ENCODE results near the gene CHMP4B. TPM values are rescaled to one million over a fixed set of nuclear protein-coding genes. Genes with fewer than 3 reads are reported as not detected.

Gene CHMP4B
- total and polyA plus RNA-seq, 2 experiments from 2014 or later: 5.5 to 48.2 TPM

DNA sequence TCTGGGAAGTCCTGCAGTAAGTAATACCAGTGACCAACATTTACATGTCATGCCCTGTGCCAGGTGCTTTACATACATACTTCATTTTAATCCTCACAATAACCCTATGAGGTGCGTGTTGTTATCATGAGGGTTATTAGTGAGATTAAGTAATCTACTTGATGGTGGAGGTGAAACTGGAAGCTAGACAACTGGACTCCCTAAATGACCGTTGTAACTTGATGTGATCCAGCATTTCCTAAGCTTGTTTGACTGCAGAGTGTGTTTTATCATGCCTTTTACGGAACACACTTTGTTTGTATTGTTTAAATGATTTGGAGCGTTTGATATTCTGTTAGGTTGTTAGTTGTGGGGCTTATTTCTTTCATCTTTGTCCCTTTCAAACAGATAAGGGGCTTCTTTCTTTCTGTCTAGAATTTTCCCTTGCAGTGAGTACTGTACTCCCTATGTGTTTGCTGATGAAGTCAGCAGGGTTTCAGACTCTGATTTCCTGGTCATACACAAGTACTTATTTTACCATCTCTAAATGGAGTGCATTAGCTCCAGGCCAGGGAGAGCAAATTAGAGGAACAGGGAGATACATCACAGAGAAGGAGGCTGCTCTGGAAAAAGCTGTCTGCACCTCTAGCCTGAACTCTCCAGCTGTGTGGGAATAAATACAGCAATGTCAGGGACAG lies 29.7 kb downstream of the CHMP4B start:
- H3K4me3 ChIP-seq: no peak overlapping the region
- no peak for DNase-seq
- no peaks in the 10 kb centered on the region for H3K36me3 ChIP-seq (ENCODE audit: low read depth)
- H3K9ac ChIP-seq: no peak overlapping the region
- no peaks in the 10 kb centered on the region for H3K27me3 ChIP-seq (replicated peaks; ENCODE audit: insufficient read depth)
- no peak overlapping the region for H3K4me2 ChIP-seq (ENCODE audit: unreplicated experiment)
- TF ChIP-seq EZH2phosphoT487 (IDR thresholded peaks at IDR 0.05; ENCODE audit: insufficient read depth, low read depth): no peak
- TF ChIP-seq EZH2 (IDR thresholded peaks at IDR 0.05; ENCODE audit: insufficient read depth, poor library complexity, severe bottlenecking): no peak
- H3F3A ChIP-seq (ENCODE audit: insufficient read depth): 0 out of 2 replicates have a peak, but pooled peaks cover 9% of the 10 kb centered on the region
- peaks cover 67% of the 10 kb centered on the region for H4K20me1 ChIP-seq (ENCODE audit: insufficient read depth)
- H3K79me2 ChIP-seq (ENCODE audit: insufficient read depth): peaks cover 100% of the 10 kb centered on the region
- no peak overlapping the region for H3K27ac ChIP-seq
- in situ Hi-C loops (cut with MboI): no loop called here
- H2AFZ ChIP-seq: no peak overlapping the region
- WGBS, 2 experiments (ENCODE audit: low coverage in 1 of 2, low lambda C conversion rate in 2 of 2, missing lambda C conversion rate in 2 of 2): 89 to 92% methylated on average over 4 of the region's 4 CpGs
- H3K4me1 ChIP-seq (ENCODE audit: insufficient read depth): peaks cover 17% of the 10 kb centered on the region
- no peaks in the 10 kb centered on the region for H3K9me3 ChIP-seq (ENCODE audit: low read depth)
- no peaks in the 10 kb centered on the region for H3K9me2 ChIP-seq (ENCODE audit: insufficient read depth)

DNA sequence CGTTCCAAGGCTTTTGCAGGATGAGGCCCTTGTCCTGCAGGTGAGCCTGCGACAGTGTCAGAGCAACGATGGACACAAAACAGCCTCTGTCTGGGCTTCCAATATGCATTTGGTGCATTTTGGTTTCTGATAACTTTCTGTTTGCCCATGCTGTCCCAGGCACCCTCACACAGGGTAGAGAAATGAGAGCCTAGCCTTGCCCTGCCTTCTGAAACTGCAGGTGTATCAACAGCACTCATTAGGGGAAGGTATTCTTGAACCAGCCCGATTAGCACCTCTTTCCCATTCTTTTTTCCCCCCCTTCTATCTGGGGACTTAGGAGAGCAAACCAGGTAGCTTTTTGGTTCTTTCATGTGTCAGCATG lies 30.3 kb downstream of the CHMP4B start:
- no peaks in the 10 kb centered on the region for H3K9me3 ChIP-seq (ENCODE audit: low read depth)
- H3K4me1 ChIP-seq (ENCODE audit: insufficient read depth): peaks cover 18% of the 10 kb centered on the region
- no peaks in the 10 kb centered on the region for H3K27me3 ChIP-seq (replicated peaks; ENCODE audit: insufficient read depth)
- H4K20me1 ChIP-seq (ENCODE audit: insufficient read depth): peaks cover 64% of the 10 kb centered on the region
- no peak overlapping the region for H3K4me3 ChIP-seq
- no peak overlapping the region for H3K4me2 ChIP-seq (ENCODE audit: unreplicated experiment)
- no peaks in the 10 kb centered on the region for H3K9me2 ChIP-seq (ENCODE audit: insufficient read depth)
- TF ChIP-seq EZH2phosphoT487 (IDR thresholded peaks at IDR 0.05; ENCODE audit: insufficient read depth, low read depth) (no peak), EZH2 (IDR thresholded peaks at IDR 0.05; ENCODE audit: insufficient read depth, poor library complexity, severe bottlenecking) (no peak)
- H3K79me2 ChIP-seq (ENCODE audit: insufficient read depth): peaks cover 100% of the 10 kb centered on the region
- no peaks in the 10 kb centered on the region for H3K36me3 ChIP-seq (ENCODE audit: low read depth)
- H3K9ac ChIP-seq: no peak overlapping the region
- no peak for DNase-seq
- 87 to 91% methylated on average over 4 of the region's 4 CpGs for WGBS, 2 experiments (ENCODE audit: low coverage in 1 of 2, low lambda C conversion rate in 2 of 2, missing lambda C conversion rate in 2 of 2)
- H2AFZ ChIP-seq: no peak overlapping the region
- no peak overlapping the region for H3K27ac ChIP-seq
- in situ Hi-C loops (cut with MboI): no loop called here
- H3F3A ChIP-seq (ENCODE audit: insufficient read depth): 0 out of 2 replicates have a peak, but pooled peaks cover 9% of the 10 kb centered on the region

- H3K4me2 ChIP-seq (ENCODE audit: unreplicated experiment): no peak overlapping the region
- peaks cover 23% of the 10 kb centered on the region for H3K4me1 ChIP-seq (ENCODE audit: insufficient read depth)
- H3K9ac ChIP-seq: no peak overlapping the region
- no peaks in the 10 kb centered on the region for H3K9me3 ChIP-seq (ENCODE audit: low read depth)
- WGBS, 2 experiments (ENCODE audit: low coverage in 1 of 2, low lambda C conversion rate in 2 of 2, missing lambda C conversion rate in 2 of 2): 83 to 84% methylated on average over 3 of the region's 3 CpGs
- 0 out of 2 replicates have a peak, but pooled peaks cover 9% of the 10 kb centered on the region for H3F3A ChIP-seq (ENCODE audit: insufficient read depth)
- peaks cover 100% of the 10 kb centered on the region for H3K79me2 ChIP-seq (ENCODE audit: insufficient read depth)
- in situ Hi-C loops (cut with MboI): no loop called here
- H2AFZ ChIP-seq: no peak overlapping the region
- no peak overlapping the region for H3K27ac ChIP-seq
- peaks cover 65% of the 10 kb centered on the region for H4K20me1 ChIP-seq (ENCODE audit: insufficient read depth)
- no peak for TF ChIP-seq EZH2phosphoT487 (IDR thresholded peaks at IDR 0.05; ENCODE audit: insufficient read depth, low read depth)
- TF ChIP-seq EZH2 (IDR thresholded peaks at IDR 0.05; ENCODE audit: insufficient read depth, poor library complexity, severe bottlenecking): no peak
- H3K36me3 ChIP-seq (ENCODE audit: low read depth): no peaks in the 10 kb centered on the region
- no peaks in the 10 kb centered on the region for H3K27me3 ChIP-seq (replicated peaks; ENCODE audit: insufficient read depth)
- no peak for DNase-seq
- H3K4me3 ChIP-seq: no peak overlapping the region
- no peaks in the 10 kb centered on the region for H3K9me2 ChIP-seq (ENCODE audit: insufficient read depth)
Measured at GRCh38 chr20:33842346-33842745, 31.2 kb downstream of the CHMP4B start.

- Histone ChIP-seq H3K36me3 (ENCODE audit: low read depth) (no peaks in the 10 kb centered on the region), H3K27me3 (replicated peaks; ENCODE audit: insufficient read depth) (no peaks in the 10 kb centered on the region), H3K4me3 (no peak overlapping the region), H3K4me2 (ENCODE audit: unreplicated experiment) (no peak overlapping the region), H2AFZ (no peak overlapping the region), H3K9me3 (ENCODE audit: low read depth) (no peaks in the 10 kb centered on the region), H3K27ac (no peak overlapping the region), H3K9ac (no peak overlapping the region), H3K4me1 (ENCODE audit: insufficient read depth) (peaks cover 23% of the 10 kb centered on the region), H3K79me2 (ENCODE audit: insufficient read depth) (peaks cover 100% of the 10 kb centered on the region), H3K9me2 (ENCODE audit: insufficient read depth) (no peaks in the 10 kb centered on the region), H4K20me1 (ENCODE audit: insufficient read depth) (peaks cover 66% of the 10 kb centered on the region), H3F3A (ENCODE audit: insufficient read depth) (0 out of 2 replicates have a peak, but pooled peaks cover 9% of the 10 kb centered on the region)
- TF ChIP-seq EZH2 (IDR thresholded peaks at IDR 0.05; ENCODE audit: insufficient read depth, poor library complexity, severe bottlenecking): no peak
- TF ChIP-seq EZH2phosphoT487 (IDR thresholded peaks at IDR 0.05; ENCODE audit: insufficient read depth, low read depth): no peak
- WGBS, 2 experiments (ENCODE audit: low coverage in 1 of 2, low lambda C conversion rate in 2 of 2, missing lambda C conversion rate in 2 of 2): 46 to 65% methylated on average over 1 of the region's 1 CpG
- in situ Hi-C loops (cut with MboI): no loop called here
- DNase-seq: no peak
Measured at GRCh38 chr20:33843050-33843449, 31.9 kb downstream of the CHMP4B start.
